Forelimb muscle (tissue), 1 donor: Measurements from ENCODE around the gene MNX1. TPM values are rescaled to one million over a fixed set of nuclear protein-coding genes. Genes with fewer than 3 reads are reported as not detected.

Experiments
- DNase-seq: peaks from one replicate; pipeline ENCODE4 v3.0.0-alpha.2; 2013; ENCODE audit warnings: low read depth
- polyA plus RNA-seq: library from polyadenylated mRNA; unstranded; fragments of 120-200 nt; gene quantifications from one replicate; pipeline ENCODE4 v1.2.1, GENCODE V29; 2013; ENCODE audit not compliant: insufficient read length

The MNX1 gene
- polyA plus RNA-seq, 1 donor: not detected

DNA sequence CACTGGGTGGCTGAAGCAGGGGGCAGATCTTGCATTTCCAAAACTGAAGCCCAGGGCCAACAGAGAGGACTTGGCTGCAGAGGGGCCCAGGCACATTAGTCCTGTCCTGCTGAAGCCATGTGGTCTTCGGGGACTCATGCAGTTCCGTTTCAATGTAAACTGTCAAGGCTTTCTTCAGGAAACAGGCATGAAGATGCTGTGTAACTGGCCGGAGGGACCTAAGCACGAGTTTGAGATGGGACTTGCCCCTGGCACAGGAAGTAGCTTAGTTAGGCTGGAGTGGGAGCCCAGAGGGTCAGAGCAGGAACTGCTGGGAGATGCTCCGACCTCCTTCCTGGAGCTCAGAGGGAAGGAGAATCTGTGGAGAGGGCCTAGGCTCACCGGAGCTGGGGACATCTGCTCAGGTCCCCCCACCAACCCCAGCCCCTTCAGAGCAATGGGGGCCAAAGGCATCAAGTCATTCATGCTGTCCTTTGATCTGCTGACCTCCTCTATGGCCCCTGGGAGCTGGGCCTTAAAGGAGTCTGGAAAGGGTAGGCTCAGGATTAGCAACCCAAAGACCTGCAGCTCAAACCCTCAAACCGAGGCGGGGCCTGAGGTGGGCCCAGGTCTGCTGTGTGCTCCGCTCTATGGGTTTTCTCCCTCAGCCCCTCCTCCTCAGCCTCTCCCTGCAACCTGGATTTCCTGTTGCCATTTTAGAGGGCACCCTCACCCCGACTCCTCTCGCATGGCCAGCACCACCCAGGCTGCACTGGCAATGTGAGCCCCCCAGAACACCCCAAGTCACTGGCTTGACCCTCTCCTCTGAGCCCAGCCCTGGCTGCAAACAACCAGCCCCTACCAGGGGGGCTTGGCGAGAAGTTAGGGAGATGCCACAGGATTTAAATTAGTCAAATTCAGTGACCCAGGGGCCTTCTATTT lies 4.4 kb upstream of the MNX1 start:
- no peak for DNase-seq

GRCh38 chr7:157013602-157014549 lies 3.4 kb upstream of the MNX1 start:
- DNase-seq: no peak

DNA sequence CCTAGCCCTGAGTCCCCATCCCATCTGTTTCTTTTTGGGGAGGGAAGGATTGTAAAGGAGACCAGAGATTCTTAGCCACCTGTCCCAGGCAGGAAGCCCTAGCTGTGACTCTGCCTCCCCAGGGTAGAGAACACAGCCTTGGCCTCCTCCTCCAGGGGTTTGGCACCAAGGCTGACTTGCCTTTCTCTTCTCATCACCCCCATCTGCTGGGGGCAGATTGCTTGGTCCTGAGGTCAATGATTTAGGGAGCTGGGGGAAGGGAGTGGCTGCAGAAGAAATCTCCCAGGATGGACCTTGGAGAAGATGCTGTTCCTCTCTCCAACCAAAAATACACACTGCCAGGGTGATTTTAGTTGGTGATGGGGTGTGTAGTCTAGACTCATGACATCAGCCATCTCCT lies 2.6 kb upstream of the MNX1 start:
- no peak for DNase-seq

GRCh38 chr7:157012113-157012547 lies 1.7 kb upstream of the MNX1 start:
- no peak for DNase-seq

GRCh38 chr7:157011333-157012112 lies 1.1 kb upstream of the MNX1 start:
- DNase-seq: no peak

DNA sequence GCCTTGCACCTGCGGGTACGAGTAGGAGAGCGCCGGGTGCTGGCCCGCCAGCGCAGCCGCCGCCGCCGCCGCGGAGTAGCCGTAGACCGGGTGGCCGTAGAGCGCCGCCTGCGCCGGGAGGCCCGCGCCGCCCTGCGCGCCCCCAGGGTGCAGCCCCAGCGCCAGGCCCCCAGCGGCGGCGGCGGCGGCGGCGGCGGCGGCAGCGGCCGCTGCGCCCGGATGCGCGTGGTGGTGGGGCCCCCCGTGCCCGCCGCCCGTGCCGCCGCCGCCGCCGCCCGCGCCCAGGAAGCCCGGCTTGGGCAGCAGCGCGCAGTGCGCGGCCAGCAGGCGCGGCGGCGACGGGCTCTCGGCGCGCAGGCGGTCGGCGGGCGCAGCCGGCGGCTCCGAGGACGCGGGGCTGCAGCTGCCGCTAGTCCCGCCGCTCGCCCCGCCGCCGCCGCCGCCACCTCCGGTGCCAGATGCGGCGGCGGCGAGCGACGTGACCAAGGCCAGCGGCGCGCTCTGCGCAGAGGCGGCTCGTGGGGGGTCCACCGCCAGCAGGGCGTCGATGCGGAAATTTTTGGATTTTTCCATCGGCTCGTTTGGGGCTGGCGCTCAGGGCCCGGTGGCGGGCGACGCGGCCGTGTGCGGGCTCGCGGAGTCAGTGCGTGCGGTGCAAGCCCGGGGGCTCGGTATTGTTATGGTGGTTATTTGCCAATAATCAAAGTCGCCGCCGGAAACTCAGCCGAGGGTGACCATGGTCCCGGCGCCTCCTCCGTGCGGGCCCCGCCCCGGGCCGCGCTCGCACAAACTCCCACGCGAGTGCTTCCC lies 480 bp downstream of the MNX1 start:
- DNase-seq: no peak

GRCh38 chr7:157009170-157009777 lies 1.2 kb downstream of the MNX1 start:
- no peak for DNase-seq

GRCh38 chr7:157008206-157009169 lies 2.0 kb downstream of the MNX1 start:
- no peak for DNase-seq

DNA sequence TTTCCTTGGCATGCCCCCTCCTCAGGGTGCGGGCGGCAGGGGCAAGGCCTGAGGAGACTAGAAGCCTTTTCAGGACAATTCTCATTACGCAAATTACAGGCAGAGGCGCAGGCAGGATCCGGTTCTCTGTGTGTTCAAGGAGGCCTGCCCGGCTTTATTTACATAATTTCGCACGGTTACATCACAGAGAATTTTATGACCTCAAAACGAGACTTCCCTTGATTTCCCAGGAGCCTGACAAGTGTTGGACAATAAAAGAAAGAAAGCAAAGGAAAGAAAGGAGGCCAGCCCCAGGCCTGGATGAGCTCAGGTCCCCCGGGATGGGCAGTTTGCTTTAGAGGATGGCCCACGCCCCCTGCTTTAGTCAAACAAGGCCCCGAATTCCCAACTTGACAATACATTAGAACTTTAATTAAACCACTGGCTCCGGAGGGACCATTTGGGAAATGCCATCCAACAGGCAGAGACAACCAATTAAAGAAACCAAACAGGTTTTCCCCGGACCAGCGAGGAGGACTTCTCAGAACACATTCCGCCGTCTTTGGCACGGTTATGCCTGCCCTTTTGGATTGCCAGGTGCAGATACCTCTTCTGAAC lies 2.9 kb downstream of the MNX1 start:
- no peak for DNase-seq

DNA sequence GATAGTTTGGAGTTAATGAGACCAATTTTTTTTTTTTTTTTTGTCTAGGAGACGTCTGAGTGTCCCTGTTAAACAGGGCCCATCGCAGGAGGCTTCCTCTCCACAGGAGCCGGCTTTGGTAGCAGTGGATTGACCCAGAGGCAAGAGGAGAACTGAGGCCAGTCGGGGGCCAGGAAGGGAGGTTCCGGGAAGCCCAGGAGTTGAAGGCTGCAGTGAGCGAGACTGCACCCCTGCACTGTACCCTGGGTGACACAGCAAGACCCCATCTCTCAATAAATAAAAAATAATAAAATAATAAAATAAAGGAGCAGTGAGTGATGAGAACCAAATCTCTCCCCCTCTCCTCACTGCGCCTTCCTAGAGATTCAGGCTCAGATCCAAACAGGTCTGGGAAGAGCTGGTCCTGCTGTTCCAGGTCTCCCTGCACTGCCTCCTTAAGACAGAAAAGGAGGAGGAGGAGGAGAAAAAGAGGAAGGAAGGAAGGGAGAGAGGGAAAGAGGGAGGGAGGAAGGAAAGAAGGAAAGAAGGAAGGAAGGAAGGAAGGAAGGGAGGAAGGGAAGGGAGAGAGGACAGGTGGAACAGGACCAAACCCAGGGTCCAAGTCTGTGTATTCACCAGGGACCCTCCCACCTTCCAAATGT lies 3.5 kb downstream of the MNX1 start:
- DNase-seq: no peak

- DNase-seq: no peak
Observed at GRCh38 chr7:157006205-157006747, 4.2 kb downstream of the MNX1 start.

- no peak for DNase-seq
Observed at GRCh38 chr7:157005456-157006204, 4.8 kb downstream of the MNX1 start.

GRCh38 chr7:157004521-157005455 lies 5.7 kb downstream of the MNX1 start:
- no peak for DNase-seq

DNA sequence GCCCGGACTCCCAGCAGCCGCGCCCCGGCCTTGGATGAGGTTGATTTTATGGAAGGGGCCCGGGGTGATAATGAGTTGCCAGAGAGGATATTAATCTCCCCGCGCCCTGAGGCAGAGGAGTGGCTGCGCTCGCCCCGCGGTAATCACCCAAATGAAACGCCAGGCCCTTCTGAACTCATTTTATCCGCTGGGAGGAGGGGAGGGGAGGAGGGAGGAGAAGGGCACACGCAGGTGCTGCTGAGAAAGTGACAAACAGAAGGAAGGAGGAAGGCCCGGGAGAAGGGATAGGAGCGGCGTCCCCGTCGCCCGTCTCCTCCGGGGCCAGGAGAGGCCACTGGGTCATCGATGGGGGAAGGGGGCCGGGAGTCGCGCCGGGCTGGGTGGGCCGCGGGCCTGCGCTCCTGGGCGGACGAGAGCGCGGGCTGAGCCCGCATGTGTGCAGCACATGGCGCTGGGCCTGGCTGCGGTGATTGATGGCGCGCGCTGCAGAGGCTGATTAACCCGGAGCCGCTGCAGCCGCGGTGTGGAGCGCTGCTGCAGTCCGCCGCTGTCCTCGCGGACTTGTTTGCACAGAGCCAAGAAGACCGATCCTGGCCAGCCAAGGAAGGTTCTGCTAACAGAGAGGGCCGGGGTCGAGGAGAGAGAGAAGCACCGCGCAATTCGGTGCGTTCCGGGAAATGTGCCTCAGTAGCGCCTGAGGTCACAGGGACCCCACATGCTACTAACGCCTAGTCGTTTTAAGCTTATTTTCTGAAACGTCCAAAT lies 6.5 kb downstream of the MNX1 start:
- no peak for DNase-seq

- no peak for DNase-seq
Observed at GRCh38 chr7:157003445-157003755, 7.1 kb downstream of the MNX1 start.
